ENCODE data around the gene LRTM2.

GRCh38 chr12:1855241-1855640 lies 34.9 kb downstream of the LRTM2 start:
- TF ChIP-seq CTCF (IDR thresholded peaks at IDR 0.05) (no peak), POLR2A (IDR thresholded peaks at IDR 0.05) (no peak), POLR2AphosphoS5 (IDR thresholded peaks at IDR 0.05) (no peak), EP300 (IDR thresholded peaks at IDR 0.05) (no peak)

All from sigmoid colon (tissue), 4 donors.